Activated naive CD8-positive, alpha-beta T cell treated with anti-CD3 and anti-CD28 coated beads for 36 hours (primary cell): ENCODE data around the gene PLEKHG5. TPM values are rescaled to one million over a fixed set of nuclear protein-coding genes. Genes with fewer than 3 reads are reported as not detected.
"Not testable (repeated sequence)": the region's sequence is repeated elsewhere in the genome, so short reads cannot be mapped to it uniquely, and the experiment has no call there.

Experiments
- DNase-seq: peaks from one replicate; pipeline ENCODE4 v3.0.0; 2021
- H3K27ac Mint-ChIP-seq: one replicate; pipeline ENCODE4 v1.8.0; 2022; ENCODE audit warnings: mild to moderate bottlenecking, moderate library complexity, mixed read lengths
- H3K27me3 Mint-ChIP-seq: one replicate; pipeline ENCODE4 v1.8.0; 2022; ENCODE audit warnings: mild to moderate bottlenecking, mixed read lengths
- H3K36me3 Mint-ChIP-seq: one replicate; pipeline ENCODE4 v1.8.0; 2021; ENCODE audit warnings: mild to moderate bottlenecking, mixed read lengths
- H3K4me1 Mint-ChIP-seq: one replicate; pipeline ENCODE4 v1.8.0; 2021; ENCODE audit warnings: mixed read lengths
- H3K4me3 Mint-ChIP-seq: one replicate; pipeline ENCODE4 v1.8.0; 2022; ENCODE audit warnings: mild to moderate bottlenecking, moderate library complexity, mixed read lengths
- H3K9me3 Mint-ChIP-seq: one replicate; pipeline ENCODE4 v1.8.0; 2022; ENCODE audit warnings: mixed read lengths
- total RNA-seq, 2 experiments: library from RNA; stranded (reverse); gene quantifications; one replicate each; pipeline ENCODE4 v1.2.3, GENCODE V29; 2021

Gene PLEKHG5
- total RNA-seq, 2 experiments from 2014 or later = 2.2 to 2.3 TPM

DNA sequence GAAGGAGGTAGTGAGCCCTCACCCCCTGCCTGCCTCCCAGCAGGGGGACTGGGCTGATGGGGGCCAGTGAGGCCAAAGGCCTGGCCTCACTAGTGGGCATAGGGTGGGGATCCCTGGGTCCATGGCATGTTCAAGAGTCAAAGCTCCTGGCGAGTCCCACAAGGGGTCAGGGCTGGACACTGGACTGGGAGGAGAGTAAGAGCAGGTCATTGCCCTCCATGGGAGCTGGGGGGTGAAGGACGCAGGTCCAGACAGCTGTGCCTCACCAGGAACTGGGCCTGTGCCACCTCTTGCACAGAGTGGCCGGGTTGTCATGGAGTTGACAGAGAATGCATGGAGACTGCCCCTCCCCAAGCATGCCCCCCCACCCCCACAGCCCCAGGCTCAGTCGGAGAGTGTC, 45.5 kb downstream of the PLEKHG5 start:
- H3K27me3 Mint-ChIP-seq = peaks cover 70% of the 10 kb centered on the region
- not testable (repeated sequence) for H3K27ac Mint-ChIP-seq, H3K4me3 Mint-ChIP-seq, H3K9me3 Mint-ChIP-seq, DNase-seq, H3K36me3 Mint-ChIP-seq, H3K4me1 Mint-ChIP-seq

DNA sequence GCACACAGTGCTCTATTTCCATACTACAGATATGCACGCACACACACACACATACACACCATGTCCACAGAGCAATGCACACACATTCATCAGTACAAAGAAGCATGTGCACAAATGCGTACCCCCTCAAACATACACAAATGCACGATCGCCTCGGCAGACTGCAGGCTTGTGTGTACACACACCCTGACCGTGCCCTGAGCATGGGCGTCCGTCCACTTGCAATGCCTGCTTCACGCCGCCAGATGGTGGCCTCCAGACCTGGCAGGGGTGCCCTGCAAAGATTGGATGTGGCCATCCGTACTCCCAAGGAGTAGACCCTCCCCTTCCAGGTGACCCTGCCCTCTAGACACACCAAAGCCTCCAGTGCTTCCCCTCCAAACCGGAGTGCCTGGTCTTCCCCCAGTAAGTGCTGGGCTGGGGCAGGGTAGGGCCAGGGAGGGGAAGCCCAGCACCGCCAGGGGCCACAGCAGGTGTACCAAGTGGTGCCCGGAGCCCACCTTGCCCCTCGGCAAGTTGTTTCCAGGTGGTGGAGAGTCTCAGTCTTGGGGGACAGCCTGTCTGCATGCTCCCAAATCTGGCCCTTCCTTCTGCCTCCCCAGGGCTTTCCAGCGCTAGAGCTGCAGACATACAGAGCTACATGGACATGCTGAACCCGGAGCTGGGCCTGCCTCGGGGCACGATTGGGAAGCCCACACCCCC, 46.3 kb downstream of the PLEKHG5 start:
- Mint-ChIP-seq H3K27ac (no peak overlapping the region), H3K36me3 (no peaks in the 10 kb centered on the region), H3K27me3 (peaks cover 64% of the 10 kb centered on the region), H3K4me1 (peaks cover 10% of the 10 kb centered on the region), H3K4me3 (no peak overlapping the region), H3K9me3 (no peaks in the 10 kb centered on the region)
- DNase-seq = no peak

GRCh38 chr1:6444377-6444776, 47.1 kb downstream of the PLEKHG5 start:
- H3K4me3 Mint-ChIP-seq = no peak overlapping the region
- H3K27me3 Mint-ChIP-seq = peaks cover 61% of the 10 kb centered on the region
- H3K36me3 Mint-ChIP-seq = no peaks in the 10 kb centered on the region
- no peak for DNase-seq
- no peaks in the 10 kb centered on the region for H3K9me3 Mint-ChIP-seq
- no peak overlapping the region for H3K27ac Mint-ChIP-seq
- peaks cover 6% of the 10 kb centered on the region for H3K4me1 Mint-ChIP-seq

DNA sequence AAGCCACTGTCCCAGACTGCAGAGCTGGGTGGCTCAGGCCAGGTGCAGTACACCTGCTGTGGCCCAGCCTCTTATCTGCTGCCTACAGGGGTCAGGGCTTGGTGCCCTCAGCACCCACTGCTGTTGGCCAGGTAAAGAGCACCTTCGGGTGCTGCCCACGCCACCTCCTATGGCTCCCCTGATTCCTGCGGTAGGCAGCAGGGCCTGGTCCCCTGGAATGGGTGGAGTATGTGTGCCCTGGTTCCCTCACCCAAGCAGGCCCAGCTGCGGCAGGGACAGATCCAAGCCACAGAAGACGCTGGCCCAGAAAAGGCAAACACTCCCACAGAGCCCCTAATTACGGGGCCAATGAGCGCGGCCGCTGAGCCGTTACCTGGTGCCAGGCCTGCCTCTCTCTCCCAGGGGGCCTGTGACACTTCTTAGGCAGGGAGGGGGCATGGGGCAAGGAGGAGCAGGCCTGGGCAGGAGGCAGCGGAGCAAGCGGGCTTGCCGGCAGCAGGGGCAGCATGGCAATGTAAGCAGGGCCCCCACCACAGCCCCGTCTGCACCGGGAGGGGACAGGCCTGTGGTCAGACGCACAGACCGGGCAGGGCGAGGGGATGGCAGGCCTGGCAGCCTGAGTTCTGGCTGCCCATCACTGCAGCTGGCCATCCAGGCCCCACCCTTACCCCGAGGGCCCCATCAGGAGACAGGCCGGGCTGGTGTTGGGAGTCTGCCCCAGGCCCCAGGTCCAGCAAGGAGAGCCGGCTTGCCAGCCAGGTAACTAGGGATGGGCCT, 47.9 kb downstream of the PLEKHG5 start:
- H3K4me3 Mint-ChIP-seq = no peak overlapping the region
- no peaks in the 10 kb centered on the region for H3K36me3 Mint-ChIP-seq
- H3K9me3 Mint-ChIP-seq = no peaks in the 10 kb centered on the region
- peaks cover 63% of the 10 kb centered on the region for H3K27me3 Mint-ChIP-seq
- H3K27ac Mint-ChIP-seq = no peak overlapping the region
- H3K4me1 Mint-ChIP-seq = peaks cover 2% of the 10 kb centered on the region
- no peak for DNase-seq

GRCh38 chr1:6441586-6441985, 49.9 kb downstream of the PLEKHG5 start:
- H3K4me1 Mint-ChIP-seq = peaks cover 3% of the 10 kb centered on the region
- no peak overlapping the region for H3K4me3 Mint-ChIP-seq
- H3K27me3 Mint-ChIP-seq = peaks cover 60% of the 10 kb centered on the region
- H3K9me3 Mint-ChIP-seq = no peaks in the 10 kb centered on the region
- H3K27ac Mint-ChIP-seq = no peak overlapping the region
- H3K36me3 Mint-ChIP-seq = no peaks in the 10 kb centered on the region
- DNase-seq = no peak

GRCh38 chr1:6440198-6441126, 51.0 kb downstream of the PLEKHG5 start:
- H3K27me3 Mint-ChIP-seq = peaks cover 51% of the 10 kb centered on the region
- H3K36me3 Mint-ChIP-seq = no peaks in the 10 kb centered on the region
- H3K9me3 Mint-ChIP-seq = no peaks in the 10 kb centered on the region
- peaks cover 3% of the 10 kb centered on the region for H3K4me1 Mint-ChIP-seq
- H3K27ac Mint-ChIP-seq = no peak overlapping the region
- DNase-seq = peak; percentile 77
- peak overlapping the region; percentile 25 for H3K4me3 Mint-ChIP-seq

DNA sequence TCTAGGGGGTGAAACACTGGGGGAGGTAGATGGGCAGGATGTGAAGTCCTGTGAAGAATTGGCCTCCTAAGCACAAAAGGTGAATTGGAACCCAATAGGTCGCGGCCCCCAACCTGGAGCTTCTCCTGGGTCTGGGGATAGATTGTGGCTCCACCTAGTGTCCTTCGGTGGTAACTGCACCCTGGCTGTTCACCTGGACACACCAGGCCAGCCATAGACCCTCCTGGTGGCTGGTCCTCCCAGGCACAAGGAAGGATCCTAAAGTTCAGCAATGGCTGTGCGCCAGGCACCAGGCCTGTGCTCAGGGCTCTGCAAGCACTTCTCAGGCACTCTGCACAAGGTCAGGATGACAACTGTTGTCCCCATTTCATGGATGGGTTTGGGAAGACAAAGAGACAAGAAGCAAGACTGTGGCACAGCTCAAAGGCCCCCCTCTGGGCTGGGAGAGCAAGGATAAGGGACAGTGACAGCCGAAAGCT, 53.4 kb downstream of the PLEKHG5 start:
- Mint-ChIP-seq H3K27me3 (peaks cover 40% of the 10 kb centered on the region), H3K9me3 (no peaks in the 10 kb centered on the region), H3K4me1 (peaks cover 3% of the 10 kb centered on the region), H3K4me3 (no peak overlapping the region), H3K36me3 (no peaks in the 10 kb centered on the region), H3K27ac (no peak overlapping the region)
- peak; percentile 70 for DNase-seq

DNA sequence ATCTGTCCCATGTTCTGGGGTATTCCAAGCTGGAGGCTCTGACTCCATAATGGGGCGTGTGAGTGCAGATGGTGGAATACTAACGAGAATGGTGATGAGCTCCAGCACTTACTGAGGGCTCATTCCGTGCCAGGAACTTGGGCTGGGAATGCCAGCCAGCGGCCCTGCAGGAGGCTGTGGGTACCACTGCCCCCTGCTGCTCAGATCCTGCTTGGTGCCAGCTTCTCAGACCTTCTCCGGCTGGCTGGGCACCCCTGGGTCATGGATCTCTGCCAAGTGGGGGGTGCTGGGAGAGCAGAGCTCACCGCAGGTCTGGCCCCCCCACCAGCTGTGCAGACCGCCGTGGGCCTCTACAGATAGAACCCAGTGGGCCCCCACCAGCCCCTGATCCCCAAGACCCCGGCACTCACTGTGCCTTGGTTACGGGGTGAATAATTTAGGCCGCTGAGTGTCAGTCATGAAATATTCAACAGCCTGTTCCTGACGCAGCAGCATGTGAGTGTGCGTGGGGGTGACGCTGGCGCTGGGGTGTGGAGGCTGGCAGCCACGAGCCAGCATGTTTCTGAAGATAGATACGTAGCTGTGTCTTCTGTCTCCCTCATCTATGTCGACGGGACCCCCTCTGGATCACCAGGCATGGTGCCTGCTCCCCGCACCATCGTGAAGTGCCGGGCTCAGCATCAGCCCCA, 54.3 kb downstream of the PLEKHG5 start:
- not testable (repeated sequence) for H3K4me3 Mint-ChIP-seq, H3K9me3 Mint-ChIP-seq, H3K4me1 Mint-ChIP-seq, DNase-seq, H3K36me3 Mint-ChIP-seq, H3K27ac Mint-ChIP-seq
- H3K27me3 Mint-ChIP-seq = peaks cover 37% of the 10 kb centered on the region

GRCh38 chr1:6436277-6436676, 55.2 kb downstream of the PLEKHG5 start:
- H3K4me1 Mint-ChIP-seq, H3K36me3 Mint-ChIP-seq, H3K27ac Mint-ChIP-seq, DNase-seq, H3K9me3 Mint-ChIP-seq, H3K4me3 Mint-ChIP-seq: not testable (repeated sequence)
- peaks cover 28% of the 10 kb centered on the region for H3K27me3 Mint-ChIP-seq

GRCh38 chr1:6435547-6435946, 55.9 kb downstream of the PLEKHG5 start:
- peaks cover 3% of the 10 kb centered on the region for H3K4me1 Mint-ChIP-seq
- H3K4me3 Mint-ChIP-seq = no peak overlapping the region
- no peak for DNase-seq
- H3K9me3 Mint-ChIP-seq = no peaks in the 10 kb centered on the region
- no peaks in the 10 kb centered on the region for H3K36me3 Mint-ChIP-seq
- no peak overlapping the region for H3K27ac Mint-ChIP-seq
- H3K27me3 Mint-ChIP-seq = peaks cover 24% of the 10 kb centered on the region

- no peaks in the 10 kb centered on the region for H3K9me3 Mint-ChIP-seq
These were observed 56.3 kb downstream of the PLEKHG5 start for GRCh38 chr1:6435129-6435528.

GRCh38 chr1:6434186-6434585, 57.3 kb downstream of the PLEKHG5 start:
- H3K27ac Mint-ChIP-seq = no peak overlapping the region
- H3K4me3 Mint-ChIP-seq = no peak overlapping the region
- no peaks in the 10 kb centered on the region for H3K36me3 Mint-ChIP-seq
- H3K4me1 Mint-ChIP-seq = peaks cover 3% of the 10 kb centered on the region
- H3K27me3 Mint-ChIP-seq = peaks cover 17% of the 10 kb centered on the region
- no peaks in the 10 kb centered on the region for H3K9me3 Mint-ChIP-seq
- DNase-seq = no peak

More at GRCh38 chr1:6435129-6435528, 56.3 kb downstream of the PLEKHG5 start:
- no peaks in the 10 kb centered on the region for H3K36me3 Mint-ChIP-seq
- H3K27me3 Mint-ChIP-seq = peaks cover 24% of the 10 kb centered on the region
- no peak overlapping the region for H3K27ac Mint-ChIP-seq
- no peak overlapping the region for H3K4me3 Mint-ChIP-seq
- DNase-seq = no peak
- H3K4me1 Mint-ChIP-seq = peaks cover 3% of the 10 kb centered on the region

GRCh38 chr1:6431645-6432579, 59.6 kb downstream of the PLEKHG5 start:
- not testable (repeated sequence) for H3K4me1 Mint-ChIP-seq, H3K27ac Mint-ChIP-seq, H3K36me3 Mint-ChIP-seq, H3K9me3 Mint-ChIP-seq, DNase-seq, H3K27me3 Mint-ChIP-seq, H3K4me3 Mint-ChIP-seq
